Body of pancreas (tissue), 4 donors: ENCODE measurements around the gene IFFO2.

Source experiments
- CTCF ChIP-seq, 7 experiments: fragments of 450-650 bp in 4 of 7; fragments of 200-600 bp in 3 of 7; sonication (generic) in 3 of 7; IDR thresholded peaks; one replicate each; pipeline ENCODE4 v1.5.1; 2016 to 2019; ENCODE audit warnings: antibody characterized with exemption in 7 of 7
- POLR2A ChIP-seq, 3 donors: fragments of 450-650 bp; IDR thresholded peaks; one replicate each; pipeline ENCODE4 v1.6.1; 2016; ENCODE audit warnings: antibody characterized with exemption in 3 of 3, mild to moderate bottlenecking in 2 of 3

- TF ChIP-seq CTCF (IDR thresholded peaks at IDR 0.05), result no peak
- no peak for TF ChIP-seq POLR2A (IDR thresholded peaks at IDR 0.05)
These were observed 17.5 kb upstream of the IFFO2 start for GRCh38 chr1:18974005-18974404.
